Stomach (tissue), 9 donors: Measurements from ENCODE around the gene CDHR5. TPM values are rescaled to one million over a fixed set of nuclear protein-coding genes. Genes with fewer than 3 reads are reported as not detected.

Experiments used
- DNase-seq, 2 donors: peaks; one replicate each; pipeline versions ENCODE4 v3.0.0 to v3.0.0-alpha.2; 2013 to 2019
- H3K27ac ChIP-seq, 5 donors: fragments of 200-600 bp in 4 of 5; sonication (generic) in 4 of 5; one replicate each; pipeline ENCODE4 v1.5.1; 2013 to 2019; ENCODE audit warnings: mild to moderate bottlenecking in 1 of 5, moderate library complexity in 1 of 5
- H3K27me3 ChIP-seq, 3 donors: fragments of 200-600 bp; sonication (generic); one replicate each; pipeline ENCODE4 v1.5.1; 2017 to 2019; ENCODE audit warnings: mixed run types in 1 of 3
- H3K36me3 ChIP-seq, 4 donors: fragments of 200-600 bp; sonication (generic); 1 replicate in 3 of 4; 2 replicates in 1 of 4; pipeline ENCODE4 v1.5.1; 2016 to 2019
- H3K4me1 ChIP-seq, 4 donors: fragments of 200-600 bp; sonication (generic); one replicate each; pipeline ENCODE4 v1.5.1; 2016 to 2019
- H3K4me3 ChIP-seq, 4 donors: fragments of 200-600 bp; sonication (generic) in 3 of 4; one replicate each; pipeline ENCODE4 v1.5.1; 2016 to 2019; ENCODE audit warnings: mild to moderate bottlenecking in 1 of 4
- H3K9me3 ChIP-seq, 4 donors: fragments of 200-600 bp; sonication (generic); one replicate each; pipeline ENCODE4 v1.5.1; 2016 to 2019
- EP300 ChIP-seq: sonication (generic); formaldehyde crosslinking; IDR thresholded peaks from one replicate; pipeline ENCODE4 v1.6.1; 2017; ENCODE audit warnings: antibody characterized with exemption
- POLR2A ChIP-seq, 4 donors: fragments of 450-650 bp; IDR thresholded peaks; one replicate each; pipeline ENCODE4 v1.6.1; 2016; ENCODE audit warnings: antibody characterized with exemption in 4 of 4, control low read depth in 2 of 4, mild to moderate bottlenecking in 1 of 4, moderate library complexity in 1 of 4
- POLR2AphosphoS5 ChIP-seq, 3 donors: sonication (generic); formaldehyde crosslinking; IDR thresholded peaks; one replicate each; pipeline ENCODE4 v1.6.1; 2016; ENCODE audit warnings: antibody characterized with exemption in 3 of 3
- WGBS, 5 donors: extraction: QIAGEN DNeasy Blood & Tissue Kit in 3 of 5; methylation state at CpG; one replicate each; pipeline versions ENCODE4 v1.1.5 to v1.1.7; 2013 to 2018; 5-methylcytosine and 5-hydroxymethylcytosine counted together
- intact Hi-C: fragments of 100-400 bp; cut with DNase I; formaldehyde crosslinking; loops from one replicate; pipeline ENCODE4 v1.15.1; 2023; ENCODE audit warnings: low total_unique reads
- polyA plus RNA-seq, 3 donors: library from polyadenylated mRNA; stranded (reverse); fragments of 200-250 nt; gene quantifications; one replicate each; pipeline ENCODE4 v1.2.3, GENCODE V29; 2013
- total RNA-seq, 5 donors: library from RNA; depleted of rRNA; stranded (reverse); fragments of >200 nt; gene quantifications; one replicate each; pipeline versions ENCODE4 v1.1.0 to v1.2.3, GENCODE V29; 2014 to 2016
- TF ChIP-seq, protein P1 (sequence below), 7 experiments: fragments of 450-650 bp in 4 of 7; fragments of 200-600 bp in 3 of 7; sonication (generic) in 3 of 7; IDR thresholded peaks; one replicate each; pipeline ENCODE4 v1.5.1; 2016 to 2019; ENCODE audit warnings: antibody characterized with exemption in 7 of 7, control low read depth in 2 of 7, mild to moderate bottlenecking in 1 of 7
- donor health status: healthy with polysubstance abuse.
- donor health status: Bipolar disorder and iron deficiency.
- donor health status: healthy.

CDHR5 gene
- total and polyA plus RNA-seq, 8 donors, result 0.38 to 92.1 (median 2.8) TPM

GRCh38 chr11:619628-620050 lies 5.1 kb downstream of the CDHR5 start:
- Histone ChIP-seq H3K4me1 (peaks cover 19 to 39% (median 25%) of the 10 kb centered on the region in 4 donors), H3K4me3 (no peak overlapping the region), H3K27me3 (peaks cover 0 to 16% (median 1%) of the 10 kb centered on the region in 3 donors), H3K9me3 (no peaks in the 10 kb centered on the region), H3K36me3 (peaks cover 4 to 34% (median 18%) of the 10 kb centered on the region in 4 donors), H3K27ac (no peak overlapping the region)
- intact Hi-C loops, result no loop called here
- TF ChIP-seq POLR2AphosphoS5 (IDR thresholded peaks at IDR 0.05) (no peak), POLR2A (IDR thresholded peaks at IDR 0.05) (no peak), EP300 (no peak)
- TF ChIP-seq, protein P1, sequence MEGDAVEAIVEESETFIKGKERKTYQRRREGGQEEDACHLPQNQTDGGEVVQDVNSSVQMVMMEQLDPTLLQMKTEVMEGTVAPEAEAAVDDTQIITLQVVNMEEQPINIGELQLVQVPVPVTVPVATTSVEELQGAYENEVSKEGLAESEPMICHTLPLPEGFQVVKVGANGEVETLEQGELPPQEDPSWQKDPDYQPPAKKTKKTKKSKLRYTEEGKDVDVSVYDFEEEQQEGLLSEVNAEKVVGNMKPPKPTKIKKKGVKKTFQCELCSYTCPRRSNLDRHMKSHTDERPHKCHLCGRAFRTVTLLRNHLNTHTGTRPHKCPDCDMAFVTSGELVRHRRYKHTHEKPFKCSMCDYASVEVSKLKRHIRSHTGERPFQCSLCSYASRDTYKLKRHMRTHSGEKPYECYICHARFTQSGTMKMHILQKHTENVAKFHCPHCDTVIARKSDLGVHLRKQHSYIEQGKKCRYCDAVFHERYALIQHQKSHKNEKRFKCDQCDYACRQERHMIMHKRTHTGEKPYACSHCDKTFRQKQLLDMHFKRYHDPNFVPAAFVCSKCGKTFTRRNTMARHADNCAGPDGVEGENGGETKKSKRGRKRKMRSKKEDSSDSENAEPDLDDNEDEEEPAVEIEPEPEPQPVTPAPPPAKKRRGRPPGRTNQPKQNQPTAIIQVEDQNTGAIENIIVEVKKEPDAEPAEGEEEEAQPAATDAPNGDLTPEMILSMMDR (IDR thresholded peaks at IDR 0.05), result no peak
- 80 to 96% (median 95%) methylated on average over 1 to 22 of the region's 22 CpGs for whole genome bisulfite sequencing, 5 donors
- no peak for DNase-seq

- 91 to 94% (median 92%) methylated on average over 18 to 24 of the region's 24 CpGs for WGBS, 5 donors
- no peak overlapping the region for H3K4me3 ChIP-seq
- H3K27ac ChIP-seq, result no peak overlapping the region
- peaks cover 0 to 10% (median 0%) of the 10 kb centered on the region in 3 donors for H3K27me3 ChIP-seq
- intact Hi-C loops, result no loop called here
- peaks cover 4 to 36% (median 23%) of the 10 kb centered on the region in 4 donors for H3K36me3 ChIP-seq
- DNase-seq, result no peak
- TF ChIP-seq POLR2A (IDR thresholded peaks at IDR 0.05) (no peak), POLR2AphosphoS5 (IDR thresholded peaks at IDR 0.05) (no peak), EP300 (no peak)
- TF ChIP-seq, protein P1 (IDR thresholded peaks at IDR 0.05), result no peak
- H3K4me1 ChIP-seq, result peaks cover 19 to 39% (median 25%) of the 10 kb centered on the region in 4 donors
- H3K9me3 ChIP-seq, result no peaks in the 10 kb centered on the region
Measured at GRCh38 chr11:618856-619627, 5.7 kb downstream of the CDHR5 start.

DNA sequence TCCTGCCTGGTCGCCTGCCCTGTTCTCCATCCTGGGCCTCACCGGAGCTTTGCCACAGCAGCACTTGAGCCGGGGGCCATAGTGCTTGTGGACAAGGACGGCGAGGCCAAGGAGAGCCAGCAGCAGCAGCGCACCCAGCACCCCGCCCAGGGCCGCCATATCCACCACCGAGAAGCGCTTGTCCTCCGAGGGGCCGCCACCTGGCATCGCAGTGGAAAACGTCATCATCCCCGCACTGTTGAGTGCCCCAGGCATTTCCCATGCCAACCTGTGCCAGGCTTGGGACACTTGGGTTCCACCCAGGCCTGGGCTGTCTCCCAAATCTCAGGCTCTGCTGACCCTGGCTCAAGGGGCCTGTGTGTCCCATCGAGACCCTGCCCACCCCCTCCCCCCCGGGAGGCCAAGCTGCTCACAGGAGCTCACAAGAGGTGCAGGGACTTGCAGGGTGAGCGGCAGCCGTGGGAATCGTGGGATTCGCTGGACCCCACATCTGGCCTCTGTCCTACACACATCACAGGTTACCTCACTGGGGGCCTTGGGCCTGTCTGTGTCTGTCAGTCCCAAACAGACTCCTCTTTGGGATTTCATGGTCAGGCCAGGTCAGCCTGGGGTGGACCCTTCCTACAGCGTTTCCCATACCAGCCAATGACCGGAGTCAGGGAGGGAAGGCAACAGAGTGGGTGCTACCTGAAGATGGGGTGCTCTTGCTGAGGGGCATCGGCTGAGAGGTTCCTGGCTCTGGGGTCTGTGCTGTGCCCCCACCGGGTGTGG lies 6.7 kb downstream of the CDHR5 start:
- DNase-seq, result peak in 1 of 2 donors; percentile 13
- intact Hi-C loops, result no loop called here
- no peaks in the 10 kb centered on the region for H3K9me3 ChIP-seq
- peaks cover 7 to 37% (median 29%) of the 10 kb centered on the region in 4 donors for H3K36me3 ChIP-seq
- no peak for TF ChIP-seq POLR2AphosphoS5 (IDR thresholded peaks at IDR 0.05)
- TF ChIP-seq POLR2A (IDR thresholded peaks at IDR 0.05), result no peak
- TF ChIP-seq, protein P1 (IDR thresholded peaks at IDR 0.05), result no peak
- TF ChIP-seq EP300, result no peak
- no peak overlapping the region for H3K4me3 ChIP-seq
- H3K27ac ChIP-seq, result no peak overlapping the region
- 90 to 95% (median 93%) methylated on average over 15 to 25 of the region's 25 CpGs for WGBS, 5 donors
- peaks cover 26 to 44% (median 32%) of the 10 kb centered on the region in 4 donors for H3K4me1 ChIP-seq
- H3K27me3 ChIP-seq, result peaks cover 0 to under 1% (median 0%) of the 10 kb centered on the region in 3 donors

GRCh38 chr11:617199-617911 lies 7.4 kb downstream of the CDHR5 start:
- peaks cover 14 to 39% (median 34%) of the 10 kb centered on the region in 4 donors for H3K36me3 ChIP-seq

More at GRCh38 chr11:617199-617911, 7.4 kb downstream of the CDHR5 start:
- peak in 1 of 2 donors; percentile 34 for DNase-seq
- Histone ChIP-seq H3K9me3 (no peaks in the 10 kb centered on the region), H3K4me3 (no peak overlapping the region), H3K4me1 (peaks cover 34 to 51% (median 40%) of the 10 kb centered on the region in 4 donors), H3K27me3 (no peaks in the 10 kb centered on the region), H3K27ac (no peak overlapping the region)
- TF ChIP-seq POLR2AphosphoS5 (IDR thresholded peaks at IDR 0.05) (no peak), EP300 (no peak), POLR2A (IDR thresholded peaks at IDR 0.05) (no peak)
- TF ChIP-seq, protein P1 (IDR thresholded peaks at IDR 0.05), result no peak
- WGBS, 5 donors, result 92 to 95% (median 94%) methylated on average over 34 to 57 of the region's 57 CpGs
- intact Hi-C loops, result no loop called here
